Measurements from ENCODE around the gene TBCD.

DNA sequence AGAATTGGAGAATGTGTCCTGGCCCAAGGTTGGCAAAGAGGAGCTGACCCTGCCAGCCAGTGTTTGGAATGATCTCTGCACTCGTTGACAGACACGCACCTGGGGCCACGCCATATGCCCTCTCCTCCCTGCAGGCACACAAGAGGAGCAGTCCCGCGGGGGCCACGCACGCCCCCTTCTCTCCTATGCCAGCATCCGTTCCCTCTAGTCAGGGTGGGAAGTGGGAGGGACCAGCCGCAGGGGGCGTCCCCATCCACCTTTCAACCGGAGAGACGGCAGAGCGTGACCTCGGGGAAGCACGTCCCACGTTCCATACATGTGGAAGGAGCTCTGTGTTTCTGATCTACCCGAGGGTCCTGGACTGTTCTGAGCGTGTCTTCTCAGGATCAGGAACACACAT is 174.9 kb downstream of the TBCD start:
- TF ChIP-seq, protein P1, sequence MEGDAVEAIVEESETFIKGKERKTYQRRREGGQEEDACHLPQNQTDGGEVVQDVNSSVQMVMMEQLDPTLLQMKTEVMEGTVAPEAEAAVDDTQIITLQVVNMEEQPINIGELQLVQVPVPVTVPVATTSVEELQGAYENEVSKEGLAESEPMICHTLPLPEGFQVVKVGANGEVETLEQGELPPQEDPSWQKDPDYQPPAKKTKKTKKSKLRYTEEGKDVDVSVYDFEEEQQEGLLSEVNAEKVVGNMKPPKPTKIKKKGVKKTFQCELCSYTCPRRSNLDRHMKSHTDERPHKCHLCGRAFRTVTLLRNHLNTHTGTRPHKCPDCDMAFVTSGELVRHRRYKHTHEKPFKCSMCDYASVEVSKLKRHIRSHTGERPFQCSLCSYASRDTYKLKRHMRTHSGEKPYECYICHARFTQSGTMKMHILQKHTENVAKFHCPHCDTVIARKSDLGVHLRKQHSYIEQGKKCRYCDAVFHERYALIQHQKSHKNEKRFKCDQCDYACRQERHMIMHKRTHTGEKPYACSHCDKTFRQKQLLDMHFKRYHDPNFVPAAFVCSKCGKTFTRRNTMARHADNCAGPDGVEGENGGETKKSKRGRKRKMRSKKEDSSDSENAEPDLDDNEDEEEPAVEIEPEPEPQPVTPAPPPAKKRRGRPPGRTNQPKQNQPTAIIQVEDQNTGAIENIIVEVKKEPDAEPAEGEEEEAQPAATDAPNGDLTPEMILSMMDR (IDR thresholded peaks at IDR 0.05) = no peak
- TF ChIP-seq POLR2A (IDR thresholded peaks at IDR 0.05) = no peak
